Uterus (tissue), 4 donors: Measurements from ENCODE around the gene TAS2R50. TPM values are rescaled to one million over a fixed set of nuclear protein-coding genes. Genes with fewer than 3 reads are reported as not detected.

Source experiments
- DNase-seq, 2 donors: peaks; one replicate each; pipeline ENCODE4 v3.0.0-alpha.2; 2019 to 2020
- H3K27ac ChIP-seq, 2 donors: fragments of 200-600 bp; sonication (generic); 1 replicate in 1 of 2; 2 replicates in 1 of 2; pipeline ENCODE4 v1.5.1; 2016 to 2018
- H3K27me3 ChIP-seq, 2 donors: fragments of 200-600 bp; sonication (generic); one replicate each; pipeline ENCODE4 v1.5.1; 2018 to 2019; ENCODE audit warnings: control low read depth in 1 of 2
- H3K36me3 ChIP-seq, 2 donors: fragments of 200-600 bp; sonication (generic); one replicate each; pipeline ENCODE4 v1.5.1; 2019; ENCODE audit warnings: control low read depth in 1 of 2
- H3K4me1 ChIP-seq, 2 donors: fragments of 200-600 bp; sonication (generic); one replicate each; pipeline ENCODE4 v1.5.1; 2018 to 2019; ENCODE audit warnings: control low read depth in 1 of 2
- H3K4me3 ChIP-seq, 2 donors: fragments of 200-600 bp; sonication (generic); 1 replicate in 1 of 2; 2 replicates in 1 of 2; pipeline ENCODE4 v1.5.1; 2018 to 2019; ENCODE audit warnings: mild to moderate bottlenecking in 1 of 2
- H3K9me3 ChIP-seq, 2 donors: fragments of 200-600 bp; sonication (generic); one replicate each; pipeline ENCODE4 v1.5.1; 2019; ENCODE audit warnings: control low read depth in 1 of 2
- POLR2A ChIP-seq, 2 donors: fragments of 450-650 bp; IDR thresholded peaks; one replicate each; pipeline ENCODE4 v1.6.1; 2016; ENCODE audit warnings: antibody characterized with exemption in 2 of 2, mild to moderate bottlenecking in 1 of 2, moderate library complexity in 1 of 2
- intact Hi-C: fragments of 100-400 bp; cut with DNase I; formaldehyde crosslinking; loops from one replicate; pipeline ENCODE4 v1.15.1; 2023; ENCODE audit warnings: low total_unique reads
- total RNA-seq, 4 donors: library from RNA; depleted of rRNA in 3 of 4; stranded (reverse); fragments of >200 nt in 3 of 4; gene quantifications; one replicate each; pipeline versions ENCODE4 v1.1.0 to v1.2.4, GENCODE V29; 2014 to 2023
- TF ChIP-seq, protein P1 (sequence below), 4 experiments: fragments of 200-600 bp in 2 of 4; fragments of 450-650 bp in 2 of 4; sonication (generic) in 2 of 4; IDR thresholded peaks; one replicate each; pipeline ENCODE4 v1.5.1; 2016 to 2019; ENCODE audit warnings: antibody characterized with exemption in 4 of 4, mild to moderate bottlenecking in 2 of 4, moderate library complexity in 1 of 4
- donor health status: DM: yes; HTN: yes; CAD: no.

TAS2R50 gene
- total RNA-seq, 4 donors from 2014 or later = 1.2 to 20.0 (median 5.8) TPM; not detected in 1

DNA sequence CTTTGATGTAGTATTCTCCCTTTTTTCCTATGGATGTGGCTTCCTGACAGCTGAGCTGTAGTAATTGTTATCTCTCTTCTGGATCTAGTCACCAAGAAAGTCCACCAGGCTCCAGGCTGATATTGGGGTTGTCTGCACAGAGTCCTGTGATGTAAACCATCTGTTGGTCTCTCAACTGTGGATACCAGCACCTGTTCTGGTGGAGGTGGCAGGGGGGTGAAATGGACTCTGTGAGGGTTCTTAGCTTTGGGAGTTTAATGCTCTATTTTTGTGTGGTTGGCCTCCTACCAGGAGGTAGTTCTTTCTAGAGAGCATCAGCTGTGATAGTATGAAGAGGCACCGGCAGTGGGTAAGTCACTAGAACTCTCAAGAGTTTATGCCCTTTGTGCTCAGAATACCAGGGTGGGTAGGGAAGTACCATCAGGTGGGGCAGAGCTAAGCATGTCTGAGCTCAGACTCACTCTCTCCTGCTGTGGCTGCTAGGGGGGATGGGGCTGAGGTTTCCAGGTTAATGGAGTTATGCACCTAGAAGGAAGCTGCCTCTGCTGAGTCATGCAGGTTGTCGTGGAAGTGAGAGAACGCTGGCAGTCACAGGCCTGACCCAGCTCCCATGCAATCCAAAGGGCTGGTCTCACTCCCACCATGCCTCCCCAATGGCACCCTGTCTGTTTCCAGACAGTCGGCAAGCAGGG lies 44.6 kb downstream of the TAS2R50 start:
- Histone ChIP-seq H3K27me3 (no peaks in the 10 kb centered on the region), H3K36me3 (no peaks in the 10 kb centered on the region), H3K4me1 (no peaks in the 10 kb centered on the region), H3K9me3 (no peaks in the 10 kb centered on the region), H3K27ac (no peak overlapping the region), H3K4me3 (no peak overlapping the region)
- no peak for DNase-seq
- no peak for TF ChIP-seq POLR2A (IDR thresholded peaks at IDR 0.05)
- TF ChIP-seq, protein P1, sequence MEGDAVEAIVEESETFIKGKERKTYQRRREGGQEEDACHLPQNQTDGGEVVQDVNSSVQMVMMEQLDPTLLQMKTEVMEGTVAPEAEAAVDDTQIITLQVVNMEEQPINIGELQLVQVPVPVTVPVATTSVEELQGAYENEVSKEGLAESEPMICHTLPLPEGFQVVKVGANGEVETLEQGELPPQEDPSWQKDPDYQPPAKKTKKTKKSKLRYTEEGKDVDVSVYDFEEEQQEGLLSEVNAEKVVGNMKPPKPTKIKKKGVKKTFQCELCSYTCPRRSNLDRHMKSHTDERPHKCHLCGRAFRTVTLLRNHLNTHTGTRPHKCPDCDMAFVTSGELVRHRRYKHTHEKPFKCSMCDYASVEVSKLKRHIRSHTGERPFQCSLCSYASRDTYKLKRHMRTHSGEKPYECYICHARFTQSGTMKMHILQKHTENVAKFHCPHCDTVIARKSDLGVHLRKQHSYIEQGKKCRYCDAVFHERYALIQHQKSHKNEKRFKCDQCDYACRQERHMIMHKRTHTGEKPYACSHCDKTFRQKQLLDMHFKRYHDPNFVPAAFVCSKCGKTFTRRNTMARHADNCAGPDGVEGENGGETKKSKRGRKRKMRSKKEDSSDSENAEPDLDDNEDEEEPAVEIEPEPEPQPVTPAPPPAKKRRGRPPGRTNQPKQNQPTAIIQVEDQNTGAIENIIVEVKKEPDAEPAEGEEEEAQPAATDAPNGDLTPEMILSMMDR (IDR thresholded peaks at IDR 0.05) = no peak
- intact Hi-C loops = no loop called here

DNA sequence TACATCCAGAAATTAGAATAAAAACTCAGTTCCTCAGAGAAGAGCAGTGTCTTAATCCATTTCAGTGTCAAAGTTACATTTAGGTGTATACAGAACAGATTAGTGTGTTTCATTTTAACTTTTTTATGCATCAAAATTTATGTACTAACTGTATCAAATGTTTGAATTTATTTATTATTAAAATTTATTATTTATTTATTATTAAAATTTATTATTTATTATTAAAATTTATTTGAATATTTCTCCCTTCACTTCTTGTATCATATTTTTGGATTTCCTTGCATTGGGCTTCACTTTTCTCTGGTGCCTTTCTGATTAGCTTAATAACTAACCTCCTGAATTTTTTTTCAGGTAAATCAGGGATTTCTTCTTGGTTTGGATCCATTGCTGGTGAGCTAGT lies 45.3 kb downstream of the TAS2R50 start:
- TF ChIP-seq, protein P1 (IDR thresholded peaks at IDR 0.05) = no peak
- intact Hi-C loops = no loop called here
- no peaks in the 10 kb centered on the region for H3K36me3 ChIP-seq
- no peaks in the 10 kb centered on the region for H3K9me3 ChIP-seq
- no peaks in the 10 kb centered on the region for H3K27me3 ChIP-seq
- no peak for DNase-seq
- H3K4me1 ChIP-seq = no peaks in the 10 kb centered on the region
- H3K27ac ChIP-seq = no peak overlapping the region
- H3K4me3 ChIP-seq = no peak overlapping the region

DNA sequence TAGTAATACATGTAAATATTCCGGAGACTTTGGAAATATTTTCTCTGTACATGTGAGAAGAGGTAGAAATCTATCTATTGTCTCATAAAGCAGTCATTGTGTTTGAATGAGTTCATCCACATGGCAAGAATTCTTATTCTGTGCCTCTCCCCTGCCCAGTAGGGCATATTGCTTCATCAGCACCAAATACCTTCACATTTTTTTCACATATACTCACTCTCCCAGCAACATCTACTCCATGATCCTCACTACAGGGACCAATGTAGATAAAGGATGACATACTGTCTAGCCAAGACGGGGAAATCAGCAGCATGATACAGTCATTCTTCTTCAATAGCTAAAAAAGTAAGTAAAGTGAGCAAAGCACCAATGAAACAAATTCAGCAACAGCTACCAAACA lies 46.3 kb downstream of the TAS2R50 start:
- Histone ChIP-seq H3K4me3 (no peak overlapping the region), H3K27ac (no peak overlapping the region), H3K36me3 (no peaks in the 10 kb centered on the region), H3K4me1 (no peaks in the 10 kb centered on the region), H3K9me3 (no peaks in the 10 kb centered on the region), H3K27me3 (no peaks in the 10 kb centered on the region)
- intact Hi-C loops = no loop called here
- TF ChIP-seq, protein P1 (IDR thresholded peaks at IDR 0.05) = no peak
- TF ChIP-seq POLR2A (IDR thresholded peaks at IDR 0.05) = no peak
- DNase-seq = no peak

DNA sequence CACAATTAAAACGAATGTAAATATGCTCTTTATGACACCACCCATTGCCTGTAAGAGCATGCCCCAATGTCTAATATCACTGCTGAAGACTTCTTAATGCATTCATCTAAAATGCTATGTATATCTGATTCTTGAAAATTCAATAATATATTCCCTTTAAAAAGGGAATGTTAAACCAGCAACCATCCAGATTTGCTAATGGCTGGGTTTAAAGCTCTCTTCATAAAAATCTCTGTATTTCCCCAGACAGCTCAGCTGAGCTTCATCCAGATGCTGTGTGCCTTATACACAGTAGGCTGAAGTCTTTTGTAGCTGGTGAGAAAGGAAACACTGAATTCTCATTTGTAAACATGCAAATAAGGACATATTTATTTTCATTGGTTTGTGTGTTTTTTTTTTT lies 47.5 kb downstream of the TAS2R50 start, which contains the start of gene TAS2R14:
TSS of gene TAS2R14 (minus strand) at position 101 of the 400 bp plus-strand sequence. CDS start at position 45, 56 bp downstream.
- no peak for TF ChIP-seq POLR2A (IDR thresholded peaks at IDR 0.05)
- TF ChIP-seq, protein P1 (IDR thresholded peaks at IDR 0.05) = no peak
- H3K9me3 ChIP-seq = no peaks in the 10 kb centered on the region
- H3K27ac ChIP-seq = no peak within 1 kb of the TSS
- DNase-seq = no peak
- H3K36me3 ChIP-seq = no peaks in the 10 kb centered on the region
- intact Hi-C loops = no loop called here
- no peaks in the 10 kb centered on the region for H3K27me3 ChIP-seq
- H3K4me3 ChIP-seq = no peak within 1 kb of the TSS
- no peaks in the 10 kb centered on the region for H3K4me1 ChIP-seq

DNA sequence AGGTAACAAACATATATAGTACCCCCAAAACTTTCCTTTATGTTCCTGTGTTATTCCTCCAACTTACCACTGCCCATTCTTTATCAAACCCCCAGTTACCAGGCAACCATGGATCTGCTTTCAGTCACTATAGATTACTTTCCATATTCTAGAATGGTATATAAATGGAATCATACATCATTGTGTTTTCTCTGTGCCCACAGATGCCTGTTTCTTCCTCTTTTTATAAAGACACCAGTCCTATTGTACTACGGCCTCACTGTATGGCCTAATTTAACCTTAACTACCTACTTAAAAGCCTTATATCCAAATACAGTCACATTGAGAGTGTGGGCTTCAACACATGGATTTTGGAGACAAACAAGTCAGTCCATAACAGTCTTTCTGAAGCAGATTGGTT lies 50.2 kb downstream of the TAS2R50 start:
- intact Hi-C loops = no loop called here

More for the DNA sequence above, 50.2 kb downstream of the TAS2R50 start:
- no peak for TF ChIP-seq POLR2A (IDR thresholded peaks at IDR 0.05)
- TF ChIP-seq, protein P1 (IDR thresholded peaks at IDR 0.05) = no peak
- Histone ChIP-seq H3K27ac (no peak overlapping the region), H3K9me3 (no peaks in the 10 kb centered on the region), H3K36me3 (no peaks in the 10 kb centered on the region), H3K27me3 (no peaks in the 10 kb centered on the region), H3K4me3 (no peak overlapping the region), H3K4me1 (no peaks in the 10 kb centered on the region)
- no peak for DNase-seq

Other genes with a start within 250 kb of the TAS2R50 start
- under 1 TPM in 1 of 4 donors, not detected in 3; 0.28 TPM for gene TAS2R7, start 184.3 kb downstream of the TAS2R50 start, total RNA-seq
- under 1 TPM in 1 of 4 donors, not detected in 3; 0.49 TPM for gene TAS2R8, start 179.6 kb downstream of the TAS2R50 start, total RNA-seq
- under 1 TPM in 1 of 4 donors, not detected in 3; 0.28 TPM for gene TAS2R9, start 176.7 kb downstream of the TAS2R50 start, total RNA-seq
- 1 to 10 TPM in 2 of 4 donors, not detected in 2; 2.3 to 5.2 TPM for gene TAS2R10, start 160.6 kb downstream of the TAS2R50 start, total RNA-seq
- 10 to 100 TPM in 1 of 4 donors, 1 to 10 TPM in 2, not detected in 1; 3.0 to 11.0 (median 7.9) TPM for gene PRR4, start 137.4 kb downstream of the TAS2R50 start, total RNA-seq
- gene PRH1, start 102.7 kb downstream of the TAS2R50 start, total RNA-seq = 10 to 100 TPM; 13.1 to 84.0 (median 57.5) TPM
- gene TAS2R13, start 77.3 kb downstream of the TAS2R50 start, total RNA-seq = 10 to 100 TPM in 1 of 4 donors, 1 to 10 TPM in 2, under 1 TPM in 1; 0.51 to 11.3 (median 4.3) TPM
- gene PRH2, start 57.7 kb downstream of the TAS2R50 start, total RNA-seq = not detected
- gene TAS2R14, start 47.6 kb downstream of the TAS2R50 start, total RNA-seq = 10 to 100 TPM in 1 of 4 donors, 1 to 10 TPM in 2, under 1 TPM in 1; 0.26 to 21.1 (median 9.1) TPM
- 10 to 100 TPM in 1 of 4 donors, 1 to 10 TPM in 2, under 1 TPM in 1; 0.77 to 24.1 (median 4.8) TPM for gene TAS2R20, start 11.4 kb upstream of the TAS2R50 start, total RNA-seq
- 10 to 100 TPM in 2 of 4 donors, 1 to 10 TPM in 2; 2.6 to 32.1 (median 8.2) TPM for gene TAS2R19, start 35.7 kb upstream of the TAS2R50 start, total RNA-seq
- gene TAS2R31, start 44.5 kb upstream of the TAS2R50 start, total RNA-seq = 10 to 100 TPM in 3 of 4 donors, under 1 TPM in 1; 0.59 to 30.8 (median 15.7) TPM
- 1 to 10 TPM in 2 of 4 donors, not detected in 2; 5.5 to 8.7 TPM for gene TAS2R46, start 75.4 kb upstream of the TAS2R50 start, total RNA-seq
- gene TAS2R43, start 105.4 kb upstream of the TAS2R50 start, total RNA-seq = 10 to 100 TPM in 1 of 4 donors, 1 to 10 TPM in 1, under 1 TPM in 1, not detected in 1; 0.29 to 19.5 (median 7.7) TPM
- gene TAS2R30, start 147.7 kb upstream of the TAS2R50 start, total RNA-seq = 10 to 100 TPM in 2 of 4 donors, 1 to 10 TPM in 1, not detected in 1; 9.4 to 34.9 (median 14.9) TPM
- gene SMIM10L1, start 184.3 kb upstream of the TAS2R50 start, total RNA-seq = 1 to 10 TPM; 3.6 to 7.5 (median 7.1) TPM
- not detected for gene TAS2R42, start 200.0 kb upstream of the TAS2R50 start, total RNA-seq